Astrocyte of the spinal cord (primary cell): Measurements from ENCODE around the gene MAP7.
"Not testable (repeated sequence)": the region's sequence is repeated elsewhere in the genome, so short reads cannot be mapped to it uniquely, and the experiment has no call there.

Experiments
- DNase-seq: peaks from one replicate; pipeline ENCODE4 v3.0.0; 2011; ENCODE audit warnings: low read depth, low spot score
- H3K4me3 ChIP-seq: 2 replicates; pipeline ENCODE4 v1.5.1; 2011; ENCODE audit warnings: low read depth, mild to moderate bottlenecking, low read length, moderate library complexity
- in situ Hi-C: cut with HindIII; loops from 2 replicates; pipeline ENCODE4 v1.10.0; 2017; ENCODE audit warnings: low sequenced_read_pairs
- TF ChIP-seq, protein P1 (sequence below): IDR thresholded peaks from 2 replicates; pipeline ENCODE4 v1.5.1; 2012; ENCODE audit warnings: low read depth, mild to moderate bottlenecking, low read length, inconsistent platforms

MAP7 gene

DNA sequence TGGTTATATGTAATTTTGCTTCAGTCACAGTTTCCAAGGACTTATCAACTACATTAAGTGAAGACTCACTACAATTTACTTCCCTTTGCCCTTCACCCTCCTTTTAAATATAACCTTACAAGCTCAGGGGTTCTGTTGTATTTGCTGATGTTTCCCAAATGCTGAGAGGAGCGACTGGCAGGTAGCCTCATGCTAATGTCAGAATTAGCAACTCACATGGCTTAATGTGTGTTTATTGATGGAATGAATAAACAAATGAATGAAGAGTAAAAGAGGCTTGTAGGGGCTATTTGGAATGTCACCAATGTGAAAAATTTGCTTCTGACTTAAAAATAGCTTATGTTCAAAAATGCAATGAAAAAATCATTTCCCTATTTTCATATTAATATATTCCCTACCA, 41.4 kb upstream of the MAP7 start:
- TF ChIP-seq, protein P1, sequence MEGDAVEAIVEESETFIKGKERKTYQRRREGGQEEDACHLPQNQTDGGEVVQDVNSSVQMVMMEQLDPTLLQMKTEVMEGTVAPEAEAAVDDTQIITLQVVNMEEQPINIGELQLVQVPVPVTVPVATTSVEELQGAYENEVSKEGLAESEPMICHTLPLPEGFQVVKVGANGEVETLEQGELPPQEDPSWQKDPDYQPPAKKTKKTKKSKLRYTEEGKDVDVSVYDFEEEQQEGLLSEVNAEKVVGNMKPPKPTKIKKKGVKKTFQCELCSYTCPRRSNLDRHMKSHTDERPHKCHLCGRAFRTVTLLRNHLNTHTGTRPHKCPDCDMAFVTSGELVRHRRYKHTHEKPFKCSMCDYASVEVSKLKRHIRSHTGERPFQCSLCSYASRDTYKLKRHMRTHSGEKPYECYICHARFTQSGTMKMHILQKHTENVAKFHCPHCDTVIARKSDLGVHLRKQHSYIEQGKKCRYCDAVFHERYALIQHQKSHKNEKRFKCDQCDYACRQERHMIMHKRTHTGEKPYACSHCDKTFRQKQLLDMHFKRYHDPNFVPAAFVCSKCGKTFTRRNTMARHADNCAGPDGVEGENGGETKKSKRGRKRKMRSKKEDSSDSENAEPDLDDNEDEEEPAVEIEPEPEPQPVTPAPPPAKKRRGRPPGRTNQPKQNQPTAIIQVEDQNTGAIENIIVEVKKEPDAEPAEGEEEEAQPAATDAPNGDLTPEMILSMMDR, result no peak
- DNase-seq, result no peak
- in situ Hi-C loops, result no loop called here
- no peak overlapping the region for H3K4me3 ChIP-seq

DNA sequence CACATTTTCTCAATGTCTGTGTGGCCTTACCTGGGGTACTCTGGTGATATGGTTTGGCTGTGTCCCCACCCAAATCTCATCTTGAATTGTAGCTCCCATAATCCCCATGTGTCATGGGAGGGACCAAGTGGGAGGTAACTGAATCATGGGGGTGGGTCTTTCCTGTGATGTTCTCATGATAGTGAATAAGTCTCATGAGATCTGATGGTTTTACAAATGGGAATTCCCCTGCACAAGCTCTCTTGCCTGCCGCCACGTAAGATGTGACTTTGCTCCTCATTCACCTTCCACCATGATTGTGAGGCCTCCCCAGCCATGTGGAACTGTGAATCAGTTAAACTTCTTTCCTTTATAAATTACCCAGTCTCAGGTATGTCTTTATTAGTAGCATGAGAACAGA, 40.6 kb upstream of the MAP7 start:
- in situ Hi-C loops, DNase-seq, H3K4me3 ChIP-seq: not testable (repeated sequence)

DNA sequence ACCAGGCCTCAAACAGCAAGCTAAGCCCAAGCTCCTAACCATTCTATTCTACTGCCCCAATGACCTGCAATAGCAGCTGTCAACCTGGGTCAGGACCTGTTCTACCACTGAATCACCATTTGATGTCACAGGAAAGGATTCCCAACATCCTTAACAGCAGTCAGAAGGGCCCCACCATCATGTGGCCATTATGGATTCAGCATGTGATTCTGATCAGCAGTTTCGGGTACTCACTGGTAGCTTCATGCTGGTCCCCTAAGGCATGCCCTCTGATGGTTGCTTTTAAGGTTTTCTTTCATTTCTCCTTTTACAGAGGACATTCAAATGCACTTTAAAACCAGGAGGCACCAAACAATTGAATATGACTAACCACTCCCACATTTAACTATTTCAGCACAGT, 37.3 kb upstream of the MAP7 start:
- in situ Hi-C loops, result no loop called here
- TF ChIP-seq, protein P1, result no peak
- no peak for DNase-seq
- no peak overlapping the region for H3K4me3 ChIP-seq

DNA sequence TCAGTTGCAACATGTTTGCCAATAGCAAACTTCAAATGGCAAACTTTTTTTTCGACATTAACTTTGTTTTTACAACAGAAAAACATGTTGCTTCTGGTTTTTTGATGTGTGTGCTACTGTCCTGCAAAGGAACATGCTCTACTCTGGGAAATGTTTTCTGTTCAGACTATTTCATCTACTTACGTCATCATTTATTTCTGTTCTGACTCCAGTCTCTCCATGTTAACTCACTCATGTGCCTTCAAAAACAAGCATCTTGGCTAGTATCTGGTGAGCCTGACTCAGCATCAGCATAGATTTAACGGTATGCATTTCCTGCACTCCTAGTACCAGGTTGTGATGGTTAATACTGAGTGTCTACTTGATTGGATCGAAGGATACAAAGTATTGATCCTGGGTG, 36.1 kb upstream of the MAP7 start:
- TF ChIP-seq, protein P1, result no peak
- DNase-seq, result peak; percentile 92
- H3K4me3 ChIP-seq, result no peak overlapping the region
- in situ Hi-C loops, result no loop called here

DNA sequence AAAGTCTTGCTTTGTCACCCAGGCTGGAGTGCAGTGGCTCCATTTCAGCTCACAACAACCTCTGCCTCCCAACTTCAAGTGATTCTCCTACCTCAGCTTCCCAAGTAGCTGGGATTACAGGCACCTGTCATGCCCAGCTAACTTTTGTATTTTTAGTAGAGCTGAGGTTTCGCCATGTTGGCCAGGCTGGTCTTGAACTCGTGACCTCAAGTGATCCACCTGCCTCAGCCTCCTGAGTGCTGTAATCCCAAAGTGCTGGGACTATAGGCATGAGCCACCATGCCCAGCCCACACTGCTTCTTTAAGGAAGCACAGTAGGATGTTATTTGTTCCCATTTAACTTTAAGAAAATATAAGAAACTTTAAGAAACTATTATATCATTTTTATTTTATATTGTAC, 35.3 kb upstream of the MAP7 start:
- H3K4me3 ChIP-seq, DNase-seq, in situ Hi-C loops: not testable (repeated sequence)

DNA sequence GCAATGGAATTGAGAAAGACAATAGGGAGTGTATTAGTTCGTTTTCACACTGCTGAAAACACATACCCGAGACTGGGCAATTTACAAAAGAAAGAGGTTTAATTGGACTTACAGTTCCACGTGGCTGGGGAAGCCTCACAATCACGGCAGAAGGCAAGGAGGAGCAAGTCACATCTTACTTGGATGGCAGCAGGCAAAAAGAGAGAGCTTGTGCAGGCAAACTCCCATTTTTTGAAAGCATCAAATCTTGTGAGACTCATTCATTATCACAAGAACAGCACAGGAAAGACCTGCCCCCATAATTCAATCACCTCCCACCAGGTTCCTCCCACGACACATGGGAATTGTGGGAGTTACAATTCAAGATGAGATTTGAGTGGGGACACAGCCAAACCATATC, 34.1 kb upstream of the MAP7 start:
- in situ Hi-C loops, H3K4me3 ChIP-seq, DNase-seq: not testable (repeated sequence)

DNA sequence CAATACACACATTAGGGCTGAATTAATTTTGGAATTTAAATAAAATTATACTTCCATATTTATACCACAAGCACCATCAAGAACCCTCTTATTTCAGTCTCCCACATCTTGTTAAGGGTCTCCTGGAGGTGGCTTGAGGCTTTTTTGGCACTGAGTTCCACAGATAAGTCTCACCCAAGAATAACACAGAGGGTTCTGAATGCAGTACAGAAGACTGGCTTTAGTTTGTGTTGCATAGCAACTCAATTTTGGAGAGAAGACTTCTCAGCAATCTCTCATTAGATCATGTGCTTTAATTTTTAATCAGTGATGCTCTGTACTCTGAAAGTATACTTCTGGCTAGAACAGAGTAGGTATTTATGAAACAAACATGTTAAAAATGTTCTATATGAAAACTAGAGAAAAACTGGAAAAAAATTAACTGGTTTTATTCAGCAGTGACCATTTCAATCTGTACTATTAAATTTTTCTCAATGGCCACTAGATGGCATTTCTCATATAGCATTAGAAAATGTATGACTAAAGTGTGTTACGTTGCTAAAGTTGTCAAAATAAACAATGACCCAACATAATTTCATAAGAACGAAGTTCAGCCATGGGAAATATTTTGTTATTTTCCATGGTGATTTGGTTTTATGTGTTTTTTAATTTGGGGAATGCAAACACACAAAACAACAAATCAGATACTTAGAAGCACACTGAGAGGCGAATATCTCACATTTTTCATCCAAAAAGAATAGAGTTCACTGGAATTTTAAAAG, 32.7 kb upstream of the MAP7 start:
- H3K4me3 ChIP-seq, result no peak overlapping the region
- in situ Hi-C loops, result no loop called here
- DNase-seq, result peak; percentile 84
- TF ChIP-seq, protein P1, result peak; percentile 47

DNA sequence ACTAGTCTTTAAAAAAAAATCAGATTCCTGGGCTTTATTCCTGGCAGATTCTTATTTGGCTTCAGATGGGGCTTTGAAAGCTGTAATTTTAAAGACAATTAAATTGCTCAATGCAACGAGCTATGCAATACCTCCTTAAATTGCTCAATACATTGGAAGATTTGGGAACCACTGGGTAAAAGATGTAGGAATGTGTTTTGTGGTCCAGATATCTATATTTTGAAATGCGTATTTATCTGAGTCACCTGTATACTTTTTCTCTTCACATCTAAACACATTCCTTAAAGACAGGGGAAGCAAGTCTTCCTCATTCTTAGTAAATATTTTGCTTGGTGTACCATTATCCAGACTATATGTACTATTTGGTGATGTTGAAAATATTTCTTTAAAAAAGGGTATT, 29.6 kb upstream of the MAP7 start:
- in situ Hi-C loops, result no loop called here
- TF ChIP-seq, protein P1, result no peak
- DNase-seq, result no peak
- H3K4me3 ChIP-seq, result no peak overlapping the region
